T-helper 2 cell treated with Interferon-gamma antibody and Interleukin-4, amounts not matched to agents 5 μg/mL and 100 μg/mL, for 36 hours (primary cell): Measurements from ENCODE around the gene NPHP4.
A peak's percentile ranks its signal among the peaks of the same experiment; 100 is the strongest.

ENCODE experiments used
- DNase-seq: peaks from one replicate; pipeline ENCODE4 v3.0.0; 2021; ENCODE audit warnings: low spot score
- H3K27ac Mint-ChIP-seq: one replicate; pipeline ENCODE4 v1.8.0; 2021; ENCODE audit warnings: mild to moderate bottlenecking, mixed read lengths
- H3K27me3 Mint-ChIP-seq: one replicate; pipeline ENCODE4 v1.8.0; 2021; ENCODE audit warnings: low read depth, mixed read lengths
- H3K36me3 Mint-ChIP-seq: one replicate; pipeline ENCODE4 v1.8.0; 2021; ENCODE audit warnings: low read depth, mixed read lengths
- H3K4me1 Mint-ChIP-seq: one replicate; pipeline ENCODE4 v1.8.0; 2021; ENCODE audit warnings: low read depth, mixed read lengths
- H3K4me3 Mint-ChIP-seq: one replicate; pipeline ENCODE4 v1.8.0; 2022; ENCODE audit warnings: mild to moderate bottlenecking, moderate library complexity, mixed read lengths
- H3K9me3 Mint-ChIP-seq: one replicate; pipeline ENCODE4 v1.8.0; 2021; ENCODE audit warnings: mixed read lengths

NPHP4 gene

GRCh38 chr1:5992026-5992813 is at the start of gene NPHP4:
Gene NPHP4 (minus strand): TSS chr1:5992425. CDS start chr1:5986289, 6,136 bp downstream.
- peak; percentile 100 for DNase-seq
- H3K4me3 Mint-ChIP-seq, result peak within 1 kb of the TSS; percentile 98
- H3K9me3 Mint-ChIP-seq, result no peaks in the 10 kb centered on the region
- H3K27ac Mint-ChIP-seq, result peak within 1 kb of the TSS; percentile 96
- H3K27me3 Mint-ChIP-seq, result no peaks in the 10 kb centered on the region
- H3K36me3 Mint-ChIP-seq, result peaks cover 8% of the 10 kb centered on the region
- H3K4me1 Mint-ChIP-seq, result peaks cover 16% of the 10 kb centered on the region

- Mint-ChIP-seq H3K36me3 (peaks cover 52% of the 10 kb centered on the region), H3K27me3 (no peaks in the 10 kb centered on the region), H3K9me3 (no peaks in the 10 kb centered on the region), H3K4me1 (peaks cover 14% of the 10 kb centered on the region), H3K27ac (no peak overlapping the region), H3K4me3 (no peak overlapping the region)
- DNase-seq, result no peak
These were observed 49.3 kb upstream of the NPHP4 start for GRCh38 chr1:6041432-6042062.

- H3K9me3 Mint-ChIP-seq, result no peaks in the 10 kb centered on the region
- peaks cover 19% of the 10 kb centered on the region for H3K4me1 Mint-ChIP-seq
- DNase-seq, result no peak
- no peaks in the 10 kb centered on the region for H3K27me3 Mint-ChIP-seq
- H3K36me3 Mint-ChIP-seq, result peaks cover 54% of the 10 kb centered on the region
- H3K4me3 Mint-ChIP-seq, result no peak overlapping the region
- H3K27ac Mint-ChIP-seq, result no peak overlapping the region
These were observed 48.7 kb upstream of the NPHP4 start for GRCh38 chr1:6040861-6041415.

- Mint-ChIP-seq H3K36me3 (peaks cover 55% of the 10 kb centered on the region), H3K4me1 (peaks cover 23% of the 10 kb centered on the region), H3K4me3 (no peak overlapping the region), H3K27ac (no peak overlapping the region), H3K27me3 (no peaks in the 10 kb centered on the region), H3K9me3 (no peaks in the 10 kb centered on the region)
- no peak for DNase-seq
These were observed 48.2 kb upstream of the NPHP4 start for GRCh38 chr1:6040444-6040843.

GRCh38 chr1:6039031-6039430 is 46.8 kb upstream of the NPHP4 start:
- Mint-ChIP-seq H3K27ac (no peak overlapping the region), H3K36me3 (peaks cover 51% of the 10 kb centered on the region), H3K4me3 (no peak overlapping the region), H3K27me3 (no peaks in the 10 kb centered on the region), H3K9me3 (no peaks in the 10 kb centered on the region), H3K4me1 (peaks cover 30% of the 10 kb centered on the region)
- no peak for DNase-seq

GRCh38 chr1:6038603-6039002 is 46.4 kb upstream of the NPHP4 start:
- Mint-ChIP-seq H3K9me3 (no peaks in the 10 kb centered on the region), H3K4me1 (peaks cover 30% of the 10 kb centered on the region), H3K36me3 (peaks cover 47% of the 10 kb centered on the region), H3K27me3 (no peaks in the 10 kb centered on the region), H3K4me3 (no peak overlapping the region), H3K27ac (no peak overlapping the region)
- no peak for DNase-seq

- no peaks in the 10 kb centered on the region for H3K27me3 Mint-ChIP-seq
These were observed 45.1 kb upstream of the NPHP4 start for GRCh38 chr1:6037338-6037762.

GRCh38 chr1:6035719-6036118 is 43.5 kb upstream of the NPHP4 start:
- Mint-ChIP-seq H3K9me3 (no peaks in the 10 kb centered on the region), H3K4me3 (peak overlapping the region; percentile 38), H3K27me3 (no peaks in the 10 kb centered on the region), H3K4me1 (peaks cover 53% of the 10 kb centered on the region), H3K27ac (peak overlapping the region; percentile 6), H3K36me3 (peaks cover 51% of the 10 kb centered on the region)
- DNase-seq, result no peak

More at GRCh38 chr1:6037338-6037762, 45.1 kb upstream of the NPHP4 start:
- peak overlapping the region; percentile 55 for H3K27ac Mint-ChIP-seq
- peaks cover 40% of the 10 kb centered on the region for H3K4me1 Mint-ChIP-seq
- H3K4me3 Mint-ChIP-seq, result no peak overlapping the region
- no peaks in the 10 kb centered on the region for H3K9me3 Mint-ChIP-seq
- DNase-seq, result no peak
- H3K36me3 Mint-ChIP-seq, result peaks cover 48% of the 10 kb centered on the region

- peak overlapping the region; percentile 6 for H3K27ac Mint-ChIP-seq
- no peak overlapping the region for H3K4me3 Mint-ChIP-seq
- DNase-seq, result no peak
- peaks cover 54% of the 10 kb centered on the region for H3K36me3 Mint-ChIP-seq
- peaks cover 57% of the 10 kb centered on the region for H3K4me1 Mint-ChIP-seq
- no peaks in the 10 kb centered on the region for H3K27me3 Mint-ChIP-seq
- no peaks in the 10 kb centered on the region for H3K9me3 Mint-ChIP-seq
These were observed 43.1 kb upstream of the NPHP4 start for GRCh38 chr1:6035303-6035702.

GRCh38 chr1:6034750-6035096 is 42.5 kb upstream of the NPHP4 start:
- Mint-ChIP-seq H3K4me1 (peaks cover 61% of the 10 kb centered on the region), H3K9me3 (no peaks in the 10 kb centered on the region), H3K27ac (peak overlapping the region; percentile 6), H3K27me3 (no peaks in the 10 kb centered on the region), H3K36me3 (peaks cover 58% of the 10 kb centered on the region), H3K4me3 (no peak overlapping the region)
- no peak for DNase-seq

- no peak overlapping the region for H3K27ac Mint-ChIP-seq
- no peaks in the 10 kb centered on the region for H3K27me3 Mint-ChIP-seq
- H3K4me3 Mint-ChIP-seq, result no peak overlapping the region
- peak; percentile 11 for DNase-seq
- peaks cover 66% of the 10 kb centered on the region for H3K4me1 Mint-ChIP-seq
- no peaks in the 10 kb centered on the region for H3K9me3 Mint-ChIP-seq
- H3K36me3 Mint-ChIP-seq, result peaks cover 62% of the 10 kb centered on the region
These were observed 41.9 kb upstream of the NPHP4 start for GRCh38 chr1:6033986-6034749.

- Mint-ChIP-seq H3K36me3 (peaks cover 71% of the 10 kb centered on the region), H3K9me3 (no peaks in the 10 kb centered on the region), H3K4me1 (peaks cover 73% of the 10 kb centered on the region), H3K27me3 (no peaks in the 10 kb centered on the region), H3K4me3 (no peak overlapping the region), H3K27ac (peak overlapping the region; percentile 47)
- no peak for DNase-seq
These were observed 40.9 kb upstream of the NPHP4 start for GRCh38 chr1:6033124-6033523.

GRCh38 chr1:6030547-6031261 is 38.5 kb upstream of the NPHP4 start:
- no peak for DNase-seq
- Mint-ChIP-seq H3K36me3 (peaks cover 75% of the 10 kb centered on the region), H3K27me3 (no peaks in the 10 kb centered on the region), H3K4me3 (peak overlapping the region; percentile 96), H3K27ac (peak overlapping the region; percentile 50), H3K9me3 (no peaks in the 10 kb centered on the region), H3K4me1 (peaks cover 60% of the 10 kb centered on the region)
